ENCODE data around the gene AKIRIN1.

DNA sequence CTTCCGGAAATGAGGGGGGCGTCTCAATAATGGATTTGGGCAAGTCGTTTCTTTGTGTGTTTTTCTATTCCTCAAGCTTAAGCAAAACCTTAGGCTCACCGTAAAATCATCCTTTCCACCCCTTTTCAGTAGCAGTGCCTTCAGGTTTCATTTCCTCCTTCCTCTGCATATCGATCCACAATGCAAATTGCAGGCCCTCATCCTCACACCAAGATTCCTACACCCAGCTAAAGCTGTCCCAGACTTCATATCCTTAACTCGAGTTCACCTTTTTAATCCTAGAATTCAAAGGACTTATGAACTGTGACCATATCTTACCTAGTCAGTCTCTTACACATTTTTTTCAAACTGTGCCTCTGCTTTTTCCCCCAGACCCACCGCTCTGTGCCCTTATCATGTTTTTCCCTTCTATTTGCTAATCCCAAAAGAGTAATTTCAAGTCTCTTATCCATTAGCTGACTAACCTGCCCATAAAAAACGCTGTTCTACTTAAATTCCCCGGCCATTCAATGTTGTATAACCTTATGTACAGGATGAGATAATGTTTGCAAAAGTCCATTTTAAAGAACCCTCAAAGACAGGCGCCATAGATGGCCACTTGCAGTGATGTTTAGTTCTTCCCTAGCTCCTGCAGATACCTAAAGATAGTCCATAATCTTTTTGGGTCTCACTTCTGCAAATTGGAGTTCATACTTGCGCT lies 1.5 kb downstream of the AKIRIN1 start:
- no peak for TF ChIP-seq POLR2AphosphoS5 (IDR thresholded peaks at IDR 0.05; ENCODE audit: low read depth, low read length)
- TF ChIP-seq, protein P1, sequence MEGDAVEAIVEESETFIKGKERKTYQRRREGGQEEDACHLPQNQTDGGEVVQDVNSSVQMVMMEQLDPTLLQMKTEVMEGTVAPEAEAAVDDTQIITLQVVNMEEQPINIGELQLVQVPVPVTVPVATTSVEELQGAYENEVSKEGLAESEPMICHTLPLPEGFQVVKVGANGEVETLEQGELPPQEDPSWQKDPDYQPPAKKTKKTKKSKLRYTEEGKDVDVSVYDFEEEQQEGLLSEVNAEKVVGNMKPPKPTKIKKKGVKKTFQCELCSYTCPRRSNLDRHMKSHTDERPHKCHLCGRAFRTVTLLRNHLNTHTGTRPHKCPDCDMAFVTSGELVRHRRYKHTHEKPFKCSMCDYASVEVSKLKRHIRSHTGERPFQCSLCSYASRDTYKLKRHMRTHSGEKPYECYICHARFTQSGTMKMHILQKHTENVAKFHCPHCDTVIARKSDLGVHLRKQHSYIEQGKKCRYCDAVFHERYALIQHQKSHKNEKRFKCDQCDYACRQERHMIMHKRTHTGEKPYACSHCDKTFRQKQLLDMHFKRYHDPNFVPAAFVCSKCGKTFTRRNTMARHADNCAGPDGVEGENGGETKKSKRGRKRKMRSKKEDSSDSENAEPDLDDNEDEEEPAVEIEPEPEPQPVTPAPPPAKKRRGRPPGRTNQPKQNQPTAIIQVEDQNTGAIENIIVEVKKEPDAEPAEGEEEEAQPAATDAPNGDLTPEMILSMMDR (IDR thresholded peaks at IDR 0.05 in 2 of 3, conservative IDR thresholded peaks at IDR 0.05 in 1 of 3; ENCODE audit: borderline replicate concordance in 1 of 3, insufficient read depth in 1 of 3, low read depth in 2 of 3, low read length in 2 of 3) = no peak
- TF ChIP-seq, protein P2, sequence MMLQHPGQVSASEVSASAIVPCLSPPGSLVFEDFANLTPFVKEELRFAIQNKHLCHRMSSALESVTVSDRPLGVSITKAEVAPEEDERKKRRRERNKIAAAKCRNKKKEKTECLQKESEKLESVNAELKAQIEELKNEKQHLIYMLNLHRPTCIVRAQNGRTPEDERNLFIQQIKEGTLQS (IDR thresholded peaks at IDR 0.05) = no peak
- TF ChIP-seq, protein P3, sequence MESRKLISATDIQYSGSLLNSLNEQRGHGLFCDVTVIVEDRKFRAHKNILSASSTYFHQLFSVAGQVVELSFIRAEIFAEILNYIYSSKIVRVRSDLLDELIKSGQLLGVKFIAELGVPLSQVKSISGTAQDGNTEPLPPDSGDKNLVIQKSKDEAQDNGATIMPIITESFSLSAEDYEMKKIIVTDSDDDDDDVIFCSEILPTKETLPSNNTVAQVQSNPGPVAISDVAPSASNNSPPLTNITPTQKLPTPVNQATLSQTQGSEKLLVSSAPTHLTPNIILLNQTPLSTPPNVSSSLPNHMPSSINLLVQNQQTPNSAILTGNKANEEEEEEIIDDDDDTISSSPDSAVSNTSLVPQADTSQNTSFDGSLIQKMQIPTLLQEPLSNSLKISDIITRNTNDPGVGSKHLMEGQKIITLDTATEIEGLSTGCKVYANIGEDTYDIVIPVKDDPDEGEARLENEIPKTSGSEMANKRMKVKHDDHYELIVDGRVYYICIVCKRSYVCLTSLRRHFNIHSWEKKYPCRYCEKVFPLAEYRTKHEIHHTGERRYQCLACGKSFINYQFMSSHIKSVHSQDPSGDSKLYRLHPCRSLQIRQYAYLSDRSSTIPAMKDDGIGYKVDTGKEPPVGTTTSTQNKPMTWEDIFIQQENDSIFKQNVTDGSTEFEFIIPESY (IDR thresholded peaks at IDR 0.05; ENCODE audit: extremely low read depth, insufficient replicate concordance, low read length) = no peak
- TF ChIP-seq POLR2A (IDR thresholded peaks at IDR 0.05; ENCODE audit: borderline replicate concordance, extremely low read depth, insufficient read depth, insufficient read length) = no peak
- no peak for TF ChIP-seq JUND (IDR thresholded peaks at IDR 0.05)
- no peak for TF ChIP-seq SP1 (IDR thresholded peaks at IDR 0.05; ENCODE audit: low read depth)
